Smooth muscle cell (in vitro differentiated cells): ENCODE results near the gene SAP30BP. TPM values are rescaled to one million over a fixed set of nuclear protein-coding genes. Genes with fewer than 3 reads are reported as not detected.

ENCODE experiments used
- DNase-seq: peaks from one replicate; lab custom pipeline; 2025; ENCODE audit not compliant: unreplicated experiment; lab: John Stamatoyannopoulos, UW
- H2AFZ ChIP-seq: fragments of 200-600 bp; sonication (generic); 2 replicates; pipeline ENCODE4 v1.6.0; 2016; ENCODE audit warnings: antibody characterized with exemption, low read depth, mild to moderate bottlenecking
- H3F3A ChIP-seq: fragments of 200-600 bp; sonication (generic); 2 replicates; pipeline ENCODE4 v1.6.0; 2017; ENCODE audit warnings: antibody characterized with exemption, low read depth
- H3K27ac ChIP-seq: fragments of 200-600 bp; sonication (generic); 2 replicates; pipeline ENCODE4 v1.5.1; 2016; ENCODE audit warnings: low read depth, mild to moderate bottlenecking
- H3K27me3 ChIP-seq: fragments of 200-600 bp; sonication (generic); 2 replicates; pipeline ENCODE4 v1.6.1; 2016; ENCODE audit warnings: low read depth, mild to moderate bottlenecking
- H3K36me3 ChIP-seq: fragments of 200-600 bp; sonication (generic); 2 replicates; pipeline ENCODE4 v1.5.1; 2016; ENCODE audit warnings: low read depth
- H3K4me1 ChIP-seq: fragments of 200-600 bp; sonication (generic); 2 replicates; pipeline ENCODE4 v1.5.1; 2016; ENCODE audit warnings: low read depth
- H3K4me2 ChIP-seq: fragments of 200-600 bp; sonication (generic); 2 replicates; pipeline ENCODE4 v1.6.0; 2016; ENCODE audit warnings: mild to moderate bottlenecking
- H3K4me3 ChIP-seq: fragments of 200-600 bp; sonication (generic); 2 replicates; pipeline ENCODE4 v1.5.1; 2016; ENCODE audit warnings: mild to moderate bottlenecking
- H3K79me2 ChIP-seq: fragments of 200-600 bp; sonication (generic); 2 replicates; pipeline ENCODE4 v1.6.0; 2016; ENCODE audit warnings: low read depth, mild to moderate bottlenecking
- H3K9ac ChIP-seq: fragments of 200-600 bp; sonication (generic); 2 replicates; pipeline ENCODE4 v1.6.0; 2016; ENCODE audit warnings: low read depth
- H3K9me3 ChIP-seq: fragments of 200-600 bp; sonication (generic); replicated peaks from 2 replicates; pipeline ENCODE4 v1.5.1; 2016; ENCODE audit warnings: low read depth
- H4K20me1 ChIP-seq: fragments of 200-600 bp; sonication (generic); 2 replicates; pipeline ENCODE4 v1.6.0; 2016; ENCODE audit warnings: low read depth
- WGBS: methylation state at CpG from one replicate; pipeline ENCODE4 v1.1.7; 2016; ENCODE audit warnings: low lambda C conversion rate; 5-methylcytosine and 5-hydroxymethylcytosine counted together
- polyA plus RNA-seq: library from polyadenylated mRNA; unstranded; fragments of >200 nt; fragmentation: Nextera tagmentation; extraction: Ambion mirVana; gene quantifications from 2 replicates; pipeline ENCODE4 v1.2.1, GENCODE V29; 2016
- total RNA-seq: library from RNA; depleted of rRNA; stranded (reverse); fragments of >200 nt; gene quantifications from 2 replicates; pipeline ENCODE4 v1.2.3, GENCODE V29; 2014
- TF ChIP-seq, protein P1 (sequence below): fragments of 200-600 bp; sonication (generic); IDR thresholded peaks from 2 replicates; pipeline ENCODE4 v1.5.1; 2017; ENCODE audit warnings: borderline replicate concordance, mild to moderate bottlenecking, antibody characterized with exemption; ENCODE audit not compliant: insufficient read depth, poor library complexity, severe bottlenecking

Gene SAP30BP
- total and polyA plus RNA-seq, 2 experiments from 2014 or later = 75.4 to 135 TPM

DNA sequence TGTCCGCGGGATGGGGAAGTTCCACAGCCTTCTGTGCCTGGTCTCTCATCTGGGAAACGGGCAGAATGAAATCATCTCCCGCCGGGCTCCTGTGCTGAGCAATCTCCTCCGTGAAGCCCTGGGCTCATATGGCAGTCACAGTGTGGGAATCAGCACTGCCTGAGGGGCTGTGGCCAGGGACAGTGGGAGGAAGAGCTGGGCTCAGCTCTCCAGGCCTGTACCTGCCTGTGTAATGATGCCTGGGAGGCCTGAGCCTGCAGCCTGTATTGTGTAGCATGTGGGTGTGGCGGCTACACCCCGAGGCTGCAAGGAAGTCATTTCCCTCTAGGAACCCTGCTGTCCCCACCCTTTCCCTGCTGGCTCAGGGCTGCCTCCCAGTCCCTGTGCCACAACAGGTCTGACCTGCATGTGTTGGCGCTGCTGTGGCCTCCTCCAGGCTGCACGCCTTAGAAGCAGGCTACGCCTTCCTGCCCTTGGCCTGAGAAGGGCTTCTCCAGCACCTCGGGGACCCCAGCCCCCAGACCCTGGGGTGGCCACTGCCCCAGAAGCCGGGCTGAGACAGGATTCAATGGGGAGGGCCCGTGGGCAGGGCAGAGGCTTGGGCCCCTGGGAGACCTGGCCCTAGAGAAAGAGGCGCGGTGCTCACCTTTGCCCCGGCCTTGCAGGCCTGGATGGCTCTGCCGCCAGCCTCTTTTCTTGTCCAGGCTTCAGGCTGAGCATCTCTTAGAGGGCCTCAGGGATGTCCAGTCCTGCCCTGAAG lies 56.2 kb downstream of the SAP30BP start:
- TF ChIP-seq, protein P1, sequence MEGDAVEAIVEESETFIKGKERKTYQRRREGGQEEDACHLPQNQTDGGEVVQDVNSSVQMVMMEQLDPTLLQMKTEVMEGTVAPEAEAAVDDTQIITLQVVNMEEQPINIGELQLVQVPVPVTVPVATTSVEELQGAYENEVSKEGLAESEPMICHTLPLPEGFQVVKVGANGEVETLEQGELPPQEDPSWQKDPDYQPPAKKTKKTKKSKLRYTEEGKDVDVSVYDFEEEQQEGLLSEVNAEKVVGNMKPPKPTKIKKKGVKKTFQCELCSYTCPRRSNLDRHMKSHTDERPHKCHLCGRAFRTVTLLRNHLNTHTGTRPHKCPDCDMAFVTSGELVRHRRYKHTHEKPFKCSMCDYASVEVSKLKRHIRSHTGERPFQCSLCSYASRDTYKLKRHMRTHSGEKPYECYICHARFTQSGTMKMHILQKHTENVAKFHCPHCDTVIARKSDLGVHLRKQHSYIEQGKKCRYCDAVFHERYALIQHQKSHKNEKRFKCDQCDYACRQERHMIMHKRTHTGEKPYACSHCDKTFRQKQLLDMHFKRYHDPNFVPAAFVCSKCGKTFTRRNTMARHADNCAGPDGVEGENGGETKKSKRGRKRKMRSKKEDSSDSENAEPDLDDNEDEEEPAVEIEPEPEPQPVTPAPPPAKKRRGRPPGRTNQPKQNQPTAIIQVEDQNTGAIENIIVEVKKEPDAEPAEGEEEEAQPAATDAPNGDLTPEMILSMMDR = no peak
- H3K4me3 ChIP-seq = peak overlapping the region; percentile 52
- no peak overlapping the region for H3K9ac ChIP-seq
- peaks cover 41% of the 10 kb centered on the region for H3K27me3 ChIP-seq
- peak overlapping the region; percentile 74 for H3K4me2 ChIP-seq
- 77% methylated on average over 18 of the region's 18 CpGs for WGBS
- no peaks in the 10 kb centered on the region for H3F3A ChIP-seq
- no peak for DNase-seq
- peaks cover 30% of the 10 kb centered on the region for H4K20me1 ChIP-seq
- H3K36me3 ChIP-seq = no peaks in the 10 kb centered on the region
- no peak overlapping the region for H2AFZ ChIP-seq
- no peaks in the 10 kb centered on the region for H3K4me1 ChIP-seq
- no peaks in the 10 kb centered on the region for H3K9me3 ChIP-seq
- H3K79me2 ChIP-seq = no peaks in the 10 kb centered on the region
- peak overlapping the region; percentile 31 for H3K27ac ChIP-seq

DNA sequence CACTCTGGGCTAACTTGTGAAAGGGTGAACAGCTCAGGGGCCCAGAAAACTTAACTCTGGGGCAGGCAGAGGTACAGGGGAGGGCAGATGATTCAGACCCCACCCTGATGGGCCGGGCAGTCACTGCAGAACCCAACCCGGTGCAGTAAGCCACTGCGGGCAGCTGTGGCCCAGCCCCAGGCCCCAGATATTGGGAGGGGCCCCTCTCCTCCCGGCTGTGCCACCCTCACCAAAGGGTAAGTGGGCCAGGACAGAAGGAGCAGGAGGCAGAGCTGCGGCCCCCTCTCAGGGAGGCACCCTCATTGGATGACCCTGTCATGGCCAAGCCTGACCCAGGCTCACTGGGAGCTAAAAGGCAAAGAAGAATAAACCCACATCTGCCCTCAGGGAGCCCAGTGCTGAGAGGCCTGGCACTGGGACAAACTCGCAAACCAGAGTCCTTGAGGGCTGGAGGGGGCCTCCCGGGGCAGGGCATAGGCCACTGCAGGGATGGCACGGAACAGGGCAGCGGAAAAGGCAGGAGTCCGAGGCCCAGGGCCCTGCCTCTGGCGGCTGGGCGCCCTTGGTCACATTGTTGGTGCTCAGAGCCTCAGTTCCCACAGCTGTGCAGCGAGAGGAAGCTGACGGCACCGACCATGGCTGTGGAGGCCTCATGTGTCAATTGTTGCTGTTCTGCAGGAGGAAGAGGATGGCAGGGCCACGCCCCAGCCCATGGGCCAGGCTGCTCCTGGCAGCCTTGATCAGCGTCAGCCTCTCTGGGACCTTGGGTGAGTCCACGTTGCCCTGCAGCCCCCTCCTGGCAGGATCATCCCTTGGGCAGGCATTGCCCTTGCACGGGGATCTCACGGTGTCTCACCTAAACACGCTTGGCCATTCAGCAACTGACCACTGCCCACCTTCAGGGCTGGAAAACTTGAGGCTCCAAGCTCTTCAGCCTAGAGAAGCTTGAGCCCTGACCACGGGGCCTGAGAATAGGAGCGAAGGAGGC lies 57.2 kb downstream of the SAP30BP start:
- Histone ChIP-seq H3K4me2 (peak overlapping the region; percentile 57), H3K27ac (no peak overlapping the region)
- TF ChIP-seq, protein P1 = no peak

DNA sequence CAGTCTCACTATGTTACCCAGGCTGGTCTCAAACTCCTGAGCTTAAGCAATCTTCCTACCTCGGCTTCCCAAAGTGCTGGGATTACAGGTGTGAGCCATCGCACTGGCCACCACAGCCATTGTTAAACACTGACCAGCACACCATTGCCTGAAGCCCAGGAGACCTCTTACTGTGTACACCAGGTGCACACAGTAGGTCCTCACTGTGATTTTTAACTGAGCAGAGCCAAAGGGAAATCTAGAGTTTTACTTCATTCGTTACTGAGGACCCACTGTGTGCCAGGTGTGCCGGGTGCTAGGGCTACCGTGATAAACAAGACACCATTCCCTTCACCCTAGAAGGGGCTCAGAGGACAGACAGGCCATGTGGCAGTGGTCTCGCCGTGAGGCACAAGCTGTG lies 58.4 kb downstream of the SAP30BP start:
- H3K4me3 ChIP-seq = no peak overlapping the region
- H3K79me2 ChIP-seq = no peaks in the 10 kb centered on the region
- H3K9me3 ChIP-seq = no peaks in the 10 kb centered on the region
- DNase-seq = no peak
- peaks cover 20% of the 10 kb centered on the region for H3K27me3 ChIP-seq
- H4K20me1 ChIP-seq = peaks cover 30% of the 10 kb centered on the region
- no peak overlapping the region for H3K4me2 ChIP-seq
- H2AFZ ChIP-seq = no peak overlapping the region
- no peaks in the 10 kb centered on the region for H3K36me3 ChIP-seq
- 92% methylated on average over 7 of the region's 7 CpGs for WGBS
- H3K9ac ChIP-seq = no peak overlapping the region
- H3K4me1 ChIP-seq = no peaks in the 10 kb centered on the region
- no peak overlapping the region for H3K27ac ChIP-seq
- TF ChIP-seq, protein P1 = no peak
- no peaks in the 10 kb centered on the region for H3F3A ChIP-seq

More for the DNA sequence above, 57.2 kb downstream of the SAP30BP start:
- peaks cover 32% of the 10 kb centered on the region for H3K27me3 ChIP-seq
- DNase-seq = no peak
- WGBS = 89% methylated on average over 23 of the region's 23 CpGs
- no peak overlapping the region for H3K9ac ChIP-seq
- H4K20me1 ChIP-seq = peaks cover 30% of the 10 kb centered on the region
- no peak overlapping the region for H3K4me3 ChIP-seq
- H2AFZ ChIP-seq = no peak overlapping the region
- no peaks in the 10 kb centered on the region for H3K36me3 ChIP-seq
- no peaks in the 10 kb centered on the region for H3K9me3 ChIP-seq
- no peaks in the 10 kb centered on the region for H3K79me2 ChIP-seq
- no peaks in the 10 kb centered on the region for H3F3A ChIP-seq
- H3K4me1 ChIP-seq = no peaks in the 10 kb centered on the region
